GM23338 (cell line): ENCODE results near the gene LCN12. TPM values are rescaled to one million over a fixed set of nuclear protein-coding genes. Genes with fewer than 3 reads are reported as not detected.

Source experiments
- ATAC-seq: fragments of 200-7000 bp; cut with Tn5 transposase; 3 replicates; pipeline ENCODE4 v1.9.1; 2020
- DNase-seq: peaks from one replicate; pipeline ENCODE4 v3.0.0-alpha.2; 2015; ENCODE audit warnings: low spot score
- H2AFZ ChIP-seq: fragments of 200-600 bp; sonication (generic); 2 replicates; pipeline ENCODE4 v1.8.0; 2016; ENCODE audit warnings: antibody characterized with exemption, mild to moderate bottlenecking, moderate library complexity
- H3F3A ChIP-seq: fragments of 200-600 bp; sonication (generic); replicated peaks from 2 replicates; pipeline ENCODE4 v1.8.0; 2017; ENCODE audit warnings: antibody characterized with exemption, mixed run types, low read depth
- H3K27ac ChIP-seq: fragments of 200-600 bp; sonication (generic); 2 replicates; pipeline ENCODE4 v1.6.1; 2016; ENCODE audit warnings: low read depth
- H3K27me3 ChIP-seq: fragments of 200-600 bp; sonication (generic); 2 replicates; pipeline ENCODE4 v1.8.0; 2016; ENCODE audit warnings: mild to moderate bottlenecking, mixed run types, moderate library complexity; ENCODE audit not compliant: insufficient read depth
- H3K36me3 ChIP-seq: fragments of 200-600 bp; sonication (generic); 2 replicates; pipeline ENCODE4 v1.8.0; 2016; ENCODE audit warnings: mild to moderate bottlenecking; ENCODE audit not compliant: insufficient read depth
- H3K4me1 ChIP-seq: fragments of 200-600 bp; sonication (generic); 2 replicates; pipeline ENCODE4 v1.8.0; 2016; ENCODE audit warnings: mild to moderate bottlenecking, moderate library complexity; ENCODE audit not compliant: insufficient read depth
- H3K4me2 ChIP-seq: fragments of 200-600 bp; sonication (generic); 2 replicates; pipeline ENCODE4 v1.7.1; 2017; ENCODE audit warnings: mixed run types
- H3K4me3 ChIP-seq: fragments of 200-600 bp; sonication (generic); 2 replicates; pipeline ENCODE4 v1.6.1; 2016; ENCODE audit warnings: mixed run types
- H3K79me2 ChIP-seq: fragments of 200-600 bp; sonication (generic); replicated peaks from 2 replicates; pipeline ENCODE4 v1.8.0; 2017; ENCODE audit warnings: mild to moderate bottlenecking; ENCODE audit not compliant: insufficient read depth
- H3K9me2 ChIP-seq: fragments of 200-600 bp; sonication (generic); 2 replicates; pipeline ENCODE4 v1.8.0; 2017; ENCODE audit not compliant: insufficient read depth
- H4K20me1 ChIP-seq: fragments of 200-600 bp; sonication (generic); replicated peaks from 2 replicates; pipeline ENCODE4 v1.8.0; 2017; ENCODE audit warnings: mild to moderate bottlenecking; ENCODE audit not compliant: insufficient read depth
- H3K27ac Mint-ChIP-seq: 2 replicates; pipeline ENCODE4 v1.8.0; 2020; ENCODE audit warnings: inconsistent platforms, mild to moderate bottlenecking, moderate library complexity, mixed read lengths
- H3K27me3 Mint-ChIP-seq: 3 replicates; pipeline ENCODE4 v1.8.0; 2022; ENCODE audit warnings: low read depth, mild to moderate bottlenecking, moderate library complexity, mixed read lengths, inconsistent platforms; ENCODE audit not compliant: insufficient read depth, poor library complexity
- H3K36me3 Mint-ChIP-seq: 3 replicates; pipeline ENCODE4 v1.8.0; 2021; ENCODE audit warnings: low read depth, mild to moderate bottlenecking, inconsistent platforms, moderate library complexity, mixed read lengths
- H3K4me1 Mint-ChIP-seq: 3 replicates; pipeline ENCODE4 v1.8.0; 2020; ENCODE audit warnings: mild to moderate bottlenecking, inconsistent platforms, mixed read lengths
- H3K4me3 Mint-ChIP-seq: 3 replicates; pipeline ENCODE4 v1.8.0; 2021; ENCODE audit warnings: moderate library complexity, mild to moderate bottlenecking, inconsistent platforms, mixed read lengths
- H3K9me3 Mint-ChIP-seq: 3 replicates; pipeline ENCODE4 v1.8.0; 2020; ENCODE audit warnings: moderate library complexity, mild to moderate bottlenecking, inconsistent platforms, mixed read lengths
- CREB1 ChIP-seq: fragments of 250-450 bp; sonication (Bioruptor Pico); IDR thresholded peaks from 2 replicates; pipeline ENCODE4 v1.5.0; 2020; ENCODE audit warnings: low read depth, mild to moderate bottlenecking, moderate library complexity
- CTCF ChIP-seq, 2 experiments: fragments of 200-600 bp in 1 of 2; sonication (generic) in 1 of 2; conservative IDR thresholded peaks; 2 replicates each; pipeline versions ENCODE4 v1.5.1 to v1.6.1; 2016 to 2017; ENCODE audit warnings: antibody characterized with exemption in 2 of 2, low read depth in 2 of 2, mild to moderate bottlenecking in 2 of 2, moderate library complexity in 1 of 2
- ETS1 ChIP-seq: IDR thresholded peaks from 2 replicates; pipeline ENCODE4 v1.6.1; 2016; ENCODE audit warnings: antibody characterized with exemption
- EZH2 ChIP-seq: fragments of 200-600 bp; sonication (generic); IDR thresholded peaks from one replicate; pipeline ENCODE4 v1.8.0; 2017; ENCODE audit warnings: antibody characterized with exemption, mild to moderate bottlenecking, low read depth; ENCODE audit not compliant: unreplicated experiment
- JUNB ChIP-seq: IDR thresholded peaks from one replicate; pipeline ENCODE4 v1.6.1; 2016; ENCODE audit warnings: antibody characterized with exemption; ENCODE audit not compliant: unreplicated experiment
- NANOG ChIP-seq: IDR thresholded peaks from 2 replicates; pipeline ENCODE4 v1.6.1; 2016; ENCODE audit warnings: antibody characterized with exemption, borderline replicate concordance
- STAT1 ChIP-seq: IDR thresholded peaks from one replicate; pipeline ENCODE4 v1.6.1; 2016; ENCODE audit warnings: antibody characterized with exemption; ENCODE audit not compliant: unreplicated experiment
- ZNF114 ChIP-seq: fragments of 250-450 bp; sonication (Bioruptor Pico); IDR thresholded peaks from 2 replicates; pipeline ENCODE4 v1.5.0; 2020; ENCODE audit warnings: mild to moderate bottlenecking, moderate library complexity
- ZNF331 ChIP-seq: fragments of 250-450 bp; sonication (Bioruptor Pico); IDR thresholded peaks from 2 replicates; pipeline ENCODE4 v1.5.0; 2020; ENCODE audit warnings: low read depth, mild to moderate bottlenecking, moderate library complexity
- polyA plus RNA-seq: library from polyadenylated mRNA; unstranded; fragments of >200 nt; fragmentation: Nextera tagmentation; extraction: Ambion mirVana; gene quantifications from 2 replicates; pipeline ENCODE4 v1.2.1, GENCODE V29; 2016
- total RNA-seq: library from RNA; depleted of rRNA; stranded (reverse); fragments of >200 nt; shearing (Covaris generic); gene quantifications from 2 replicates; pipeline ENCODE4 v1.2.3, GENCODE V29; 2014
- TF ChIP-seq, protein P1 (sequence below): fragments of 250-450 bp; sonication (Bioruptor Pico); IDR thresholded peaks from 2 replicates; pipeline ENCODE4 v1.5.0; 2020; ENCODE audit warnings: mild to moderate bottlenecking, moderate library complexity
- TF ChIP-seq, protein P2 (sequence below): IDR thresholded peaks from one replicate; pipeline ENCODE4 v1.6.1; 2018; ENCODE audit warnings: antibody characterized with exemption; ENCODE audit not compliant: unreplicated experiment

The LCN12 gene
- total and polyA plus RNA-seq, 2 experiments from 2014 or later, result 0.39 to 0.69 TPM

DNA sequence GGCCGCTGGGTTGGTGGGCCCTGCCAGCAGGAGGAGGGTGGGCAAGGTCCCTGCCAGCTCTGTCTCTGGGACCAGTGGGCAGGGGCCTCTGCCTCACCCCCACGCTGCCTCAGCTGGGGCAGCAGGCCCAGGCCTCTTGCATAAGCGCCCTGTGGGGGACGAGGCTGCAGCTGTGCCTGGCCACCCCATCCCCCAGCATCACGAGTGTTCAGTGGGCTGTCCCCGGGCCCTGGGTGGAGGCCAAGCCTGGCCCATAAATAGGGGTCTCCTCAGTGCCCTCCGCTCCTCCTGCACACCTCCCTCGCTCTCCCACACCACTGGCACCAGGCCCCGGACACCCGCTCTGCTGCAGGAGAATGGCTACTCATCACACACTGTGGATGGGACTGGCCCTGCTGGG, 25.1 kb downstream of the LCN12 start, which contains the start of gene PTGDS (continued):
- TF ChIP-seq, protein P1, sequence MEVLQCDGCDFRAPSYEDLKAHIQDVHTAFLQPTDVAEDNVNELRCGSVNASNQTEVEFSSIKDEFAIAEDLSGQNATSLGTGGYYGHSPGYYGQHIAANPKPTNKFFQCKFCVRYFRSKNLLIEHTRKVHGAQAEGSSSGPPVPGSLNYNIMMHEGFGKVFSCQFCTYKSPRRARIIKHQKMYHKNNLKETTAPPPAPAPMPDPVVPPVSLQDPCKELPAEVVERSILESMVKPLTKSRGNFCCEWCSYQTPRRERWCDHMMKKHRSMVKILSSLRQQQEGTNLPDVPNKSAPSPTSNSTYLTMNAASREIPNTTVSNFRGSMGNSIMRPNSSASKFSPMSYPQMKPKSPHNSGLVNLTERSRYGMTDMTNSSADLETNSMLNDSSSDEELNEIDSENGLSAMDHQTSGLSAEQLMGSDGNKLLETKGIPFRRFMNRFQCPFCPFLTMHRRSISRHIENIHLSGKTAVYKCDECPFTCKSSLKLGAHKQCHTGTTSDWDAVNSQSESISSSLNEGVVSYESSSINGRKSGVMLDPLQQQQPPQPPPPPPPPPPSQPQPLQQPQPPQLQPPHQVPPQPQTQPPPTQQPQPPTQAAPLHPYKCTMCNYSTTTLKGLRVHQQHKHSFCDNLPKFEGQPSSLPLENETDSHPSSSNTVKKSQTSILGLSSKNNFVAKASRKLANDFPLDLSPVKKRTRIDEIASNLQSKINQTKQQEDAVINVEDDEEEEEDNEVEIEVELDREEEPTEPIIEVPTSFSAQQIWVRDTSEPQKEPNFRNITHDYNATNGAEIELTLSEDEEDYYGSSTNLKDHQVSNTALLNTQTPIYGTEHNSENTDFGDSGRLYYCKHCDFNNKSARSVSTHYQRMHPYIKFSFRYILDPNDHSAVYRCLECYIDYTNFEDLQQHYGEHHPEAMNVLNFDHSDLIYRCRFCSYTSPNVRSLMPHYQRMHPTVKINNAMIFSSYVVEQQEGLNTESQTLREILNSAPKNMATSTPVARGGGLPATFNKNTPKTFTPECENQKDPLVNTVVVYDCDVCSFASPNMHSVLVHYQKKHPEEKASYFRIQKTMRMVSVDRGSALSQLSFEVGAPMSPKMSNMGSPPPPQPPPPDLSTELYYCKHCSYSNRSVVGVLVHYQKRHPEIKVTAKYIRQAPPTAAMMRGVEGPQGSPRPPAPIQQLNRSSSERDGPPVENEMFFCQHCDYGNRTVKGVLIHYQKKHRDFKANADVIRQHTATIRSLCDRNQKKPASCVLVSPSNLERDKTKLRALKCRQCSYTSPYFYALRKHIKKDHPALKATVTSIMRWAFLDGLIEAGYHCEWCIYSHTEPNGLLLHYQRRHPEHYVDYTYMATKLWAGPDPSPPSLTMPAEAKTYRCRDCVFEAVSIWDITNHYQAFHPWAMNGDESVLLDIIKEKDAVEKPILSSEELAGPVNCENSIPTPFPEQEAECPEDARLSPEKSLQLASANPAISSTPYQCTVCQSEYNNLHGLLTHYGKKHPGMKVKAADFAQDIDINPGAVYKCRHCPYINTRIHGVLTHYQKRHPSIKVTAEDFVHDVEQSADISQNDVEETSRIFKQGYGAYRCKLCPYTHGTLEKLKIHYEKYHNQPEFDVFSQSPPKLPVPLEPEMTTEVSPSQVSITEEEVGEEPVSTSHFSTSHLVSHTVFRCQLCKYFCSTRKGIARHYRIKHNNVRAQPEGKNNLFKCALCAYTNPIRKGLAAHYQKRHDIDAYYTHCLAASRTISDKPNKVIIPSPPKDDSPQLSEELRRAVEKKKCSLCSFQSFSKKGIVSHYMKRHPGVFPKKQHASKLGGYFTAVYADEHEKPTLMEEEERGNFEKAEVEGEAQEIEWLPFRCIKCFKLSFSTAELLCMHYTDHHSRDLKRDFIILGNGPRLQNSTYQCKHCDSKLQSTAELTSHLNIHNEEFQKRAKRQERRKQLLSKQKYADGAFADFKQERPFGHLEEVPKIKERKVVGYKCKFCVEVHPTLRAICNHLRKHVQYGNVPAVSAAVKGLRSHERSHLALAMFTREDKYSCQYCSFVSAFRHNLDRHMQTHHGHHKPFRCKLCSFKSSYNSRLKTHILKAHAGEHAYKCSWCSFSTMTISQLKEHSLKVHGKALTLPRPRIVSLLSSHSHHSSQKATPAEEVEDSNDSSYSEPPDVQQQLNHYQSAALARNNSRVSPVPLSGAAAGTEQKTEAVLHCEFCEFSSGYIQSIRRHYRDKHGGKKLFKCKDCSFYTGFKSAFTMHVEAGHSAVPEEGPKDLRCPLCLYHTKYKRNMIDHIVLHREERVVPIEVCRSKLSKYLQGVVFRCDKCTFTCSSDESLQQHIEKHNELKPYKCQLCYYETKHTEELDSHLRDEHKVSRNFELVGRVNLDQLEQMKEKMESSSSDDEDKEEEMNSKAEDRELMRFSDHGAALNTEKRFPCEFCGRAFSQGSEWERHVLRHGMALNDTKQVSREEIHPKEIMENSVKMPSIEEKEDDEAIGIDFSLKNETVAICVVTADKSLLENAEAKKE (CRISPR knock-in tag), result no peak
- no peak for TF ChIP-seq CREB1

DNA sequence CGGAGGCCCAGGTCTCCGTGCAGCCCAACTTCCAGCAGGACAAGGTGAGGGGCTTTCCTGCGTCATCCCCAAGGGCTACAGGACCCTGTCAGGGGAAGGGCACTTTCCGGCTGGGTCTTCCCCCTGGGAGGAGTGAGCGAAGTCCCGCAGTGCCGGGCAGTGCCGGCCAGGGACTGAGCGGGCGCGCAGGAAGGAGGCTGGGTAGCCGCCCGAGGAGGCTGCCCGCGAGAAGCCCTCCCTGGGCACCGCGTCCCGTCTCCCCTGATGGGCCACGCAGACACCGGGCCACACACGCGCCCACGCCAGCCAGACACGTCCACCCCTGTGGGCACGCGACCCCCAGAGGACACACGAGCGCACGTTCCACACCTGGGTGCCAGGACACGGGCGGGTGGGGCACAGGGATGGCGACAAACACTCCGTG, 25.6 kb downstream of the LCN12 start:
- no peaks in the 10 kb centered on the region for H3K36me3 Mint-ChIP-seq
- TF ChIP-seq CTCF (conservative IDR thresholded peaks at IDR 0.05; ENCODE audit: low read depth in 2 of 2), result no peak
- no peak for TF ChIP-seq EZH2
- TF ChIP-seq STAT1, result no peak
- TF ChIP-seq ETS1, result no peak
- TF ChIP-seq, protein P2, sequence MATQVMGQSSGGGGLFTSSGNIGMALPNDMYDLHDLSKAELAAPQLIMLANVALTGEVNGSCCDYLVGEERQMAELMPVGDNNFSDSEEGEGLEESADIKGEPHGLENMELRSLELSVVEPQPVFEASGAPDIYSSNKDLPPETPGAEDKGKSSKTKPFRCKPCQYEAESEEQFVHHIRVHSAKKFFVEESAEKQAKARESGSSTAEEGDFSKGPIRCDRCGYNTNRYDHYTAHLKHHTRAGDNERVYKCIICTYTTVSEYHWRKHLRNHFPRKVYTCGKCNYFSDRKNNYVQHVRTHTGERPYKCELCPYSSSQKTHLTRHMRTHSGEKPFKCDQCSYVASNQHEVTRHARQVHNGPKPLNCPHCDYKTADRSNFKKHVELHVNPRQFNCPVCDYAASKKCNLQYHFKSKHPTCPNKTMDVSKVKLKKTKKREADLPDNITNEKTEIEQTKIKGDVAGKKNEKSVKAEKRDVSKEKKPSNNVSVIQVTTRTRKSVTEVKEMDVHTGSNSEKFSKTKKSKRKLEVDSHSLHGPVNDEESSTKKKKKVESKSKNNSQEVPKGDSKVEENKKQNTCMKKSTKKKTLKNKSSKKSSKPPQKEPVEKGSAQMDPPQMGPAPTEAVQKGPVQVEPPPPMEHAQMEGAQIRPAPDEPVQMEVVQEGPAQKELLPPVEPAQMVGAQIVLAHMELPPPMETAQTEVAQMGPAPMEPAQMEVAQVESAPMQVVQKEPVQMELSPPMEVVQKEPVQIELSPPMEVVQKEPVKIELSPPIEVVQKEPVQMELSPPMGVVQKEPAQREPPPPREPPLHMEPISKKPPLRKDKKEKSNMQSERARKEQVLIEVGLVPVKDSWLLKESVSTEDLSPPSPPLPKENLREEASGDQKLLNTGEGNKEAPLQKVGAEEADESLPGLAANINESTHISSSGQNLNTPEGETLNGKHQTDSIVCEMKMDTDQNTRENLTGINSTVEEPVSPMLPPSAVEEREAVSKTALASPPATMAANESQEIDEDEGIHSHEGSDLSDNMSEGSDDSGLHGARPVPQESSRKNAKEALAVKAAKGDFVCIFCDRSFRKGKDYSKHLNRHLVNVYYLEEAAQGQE, result no peak
- no peak for TF ChIP-seq ZNF331 (CRISPR knock-in tag)
- TF ChIP-seq NANOG, result no peak
- no peak for TF ChIP-seq ZNF114 (CRISPR knock-in tag)
- no peak for TF ChIP-seq JUNB
- peaks cover 2% of the 10 kb centered on the region; the same call in 1 of the 3 replicates for H3K4me1 Mint-ChIP-seq
- Histone ChIP-seq H2AFZ (peak overlapping the region; percentile 52; the same call in 1 of the 2 replicates), H3K79me2 (no peaks in the 10 kb centered on the region), H3K4me1 (no peaks in the 10 kb centered on the region), H3K4me3 (peak overlapping the region; percentile 70), H3F3A (no peaks in the 10 kb centered on the region), H4K20me1 (no peaks in the 10 kb centered on the region), H3K36me3 (no peaks in the 10 kb centered on the region), H3K9me2 (no peaks in the 10 kb centered on the region), H3K27ac (no peak overlapping the region), H3K4me2 (peak overlapping the region; percentile 86), H3K27me3 (no peaks in the 10 kb centered on the region)
- DNase-seq, result peak; percentile 40
- H3K27me3 Mint-ChIP-seq, result peaks cover 7% of the 10 kb centered on the region
- no peak overlapping the region for H3K27ac Mint-ChIP-seq
- peak; percentile 25 for ATAC-seq
- peak overlapping the region; percentile 64 for H3K4me3 Mint-ChIP-seq
- no peaks in the 10 kb centered on the region for H3K9me3 Mint-ChIP-seq
